ENCODE data around the gene NT5DC1.

Gene NT5DC1

DNA sequence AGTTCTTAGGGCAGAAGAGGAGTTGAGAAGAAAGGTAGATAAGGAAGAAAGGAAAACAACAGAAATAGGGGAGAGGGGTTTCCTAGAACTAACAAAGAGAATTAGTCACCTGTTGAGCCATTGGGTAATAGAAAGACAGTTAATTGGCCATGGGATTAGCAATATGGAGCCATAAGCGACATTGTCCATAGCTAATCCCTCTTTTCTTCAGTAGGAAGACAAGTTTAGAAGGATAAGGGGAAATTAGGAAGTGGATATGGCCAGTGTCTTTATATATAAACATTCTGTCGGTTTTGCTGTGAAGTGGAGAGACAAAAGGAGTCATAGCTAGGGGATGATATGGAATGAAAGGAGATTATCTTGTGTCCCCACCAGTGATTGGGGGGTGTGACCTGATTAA is 69.2 kb downstream of the NT5DC1 start:
- Histone ChIP-seq H3K4me3 (ENCODE audit: low read length, poor library complexity, severe bottlenecking) (no peak overlapping the region), H3F3A (ENCODE audit: low read depth) (no peaks in the 10 kb centered on the region), H3K4me2 (ENCODE audit: low read depth, low read length, poor library complexity, severe bottlenecking) (no peak overlapping the region), H3K9me3 (ENCODE audit: insufficient read depth, low read depth, low read length) (no peaks in the 10 kb centered on the region), H4K20me1 (ENCODE audit: insufficient read depth, low read length, poor library complexity, severe bottlenecking) (no peaks in the 10 kb centered on the region), H3K27me3 (ENCODE audit: insufficient read depth, low read length, poor library complexity, severe bottlenecking) (no peaks in the 10 kb centered on the region), H3K9me2 (replicated peaks; ENCODE audit: low read depth, low read length) (no peaks in the 10 kb centered on the region), H2AFZ (ENCODE audit: low read length) (no peak overlapping the region), H3K79me2 (ENCODE audit: insufficient read depth, low read length) (no peaks in the 10 kb centered on the region), H3K9ac (ENCODE audit: low read depth, low read length, poor library complexity, severe bottlenecking) (no peak overlapping the region), H3K4me1 (ENCODE audit: insufficient read depth, low read length, poor library complexity, severe bottlenecking) (no peaks in the 10 kb centered on the region), H3K36me3 (ENCODE audit: insufficient read depth, low read length) (no peaks in the 10 kb centered on the region)
- TF ChIP-seq, protein P1, sequence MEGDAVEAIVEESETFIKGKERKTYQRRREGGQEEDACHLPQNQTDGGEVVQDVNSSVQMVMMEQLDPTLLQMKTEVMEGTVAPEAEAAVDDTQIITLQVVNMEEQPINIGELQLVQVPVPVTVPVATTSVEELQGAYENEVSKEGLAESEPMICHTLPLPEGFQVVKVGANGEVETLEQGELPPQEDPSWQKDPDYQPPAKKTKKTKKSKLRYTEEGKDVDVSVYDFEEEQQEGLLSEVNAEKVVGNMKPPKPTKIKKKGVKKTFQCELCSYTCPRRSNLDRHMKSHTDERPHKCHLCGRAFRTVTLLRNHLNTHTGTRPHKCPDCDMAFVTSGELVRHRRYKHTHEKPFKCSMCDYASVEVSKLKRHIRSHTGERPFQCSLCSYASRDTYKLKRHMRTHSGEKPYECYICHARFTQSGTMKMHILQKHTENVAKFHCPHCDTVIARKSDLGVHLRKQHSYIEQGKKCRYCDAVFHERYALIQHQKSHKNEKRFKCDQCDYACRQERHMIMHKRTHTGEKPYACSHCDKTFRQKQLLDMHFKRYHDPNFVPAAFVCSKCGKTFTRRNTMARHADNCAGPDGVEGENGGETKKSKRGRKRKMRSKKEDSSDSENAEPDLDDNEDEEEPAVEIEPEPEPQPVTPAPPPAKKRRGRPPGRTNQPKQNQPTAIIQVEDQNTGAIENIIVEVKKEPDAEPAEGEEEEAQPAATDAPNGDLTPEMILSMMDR (conservative IDR thresholded peaks at IDR 0.05; ENCODE audit: low read length), result no peak
- TF ChIP-seq EZH2phosphoT487 (IDR thresholded peaks at IDR 0.05; ENCODE audit: borderline replicate concordance), result no peak

DNA sequence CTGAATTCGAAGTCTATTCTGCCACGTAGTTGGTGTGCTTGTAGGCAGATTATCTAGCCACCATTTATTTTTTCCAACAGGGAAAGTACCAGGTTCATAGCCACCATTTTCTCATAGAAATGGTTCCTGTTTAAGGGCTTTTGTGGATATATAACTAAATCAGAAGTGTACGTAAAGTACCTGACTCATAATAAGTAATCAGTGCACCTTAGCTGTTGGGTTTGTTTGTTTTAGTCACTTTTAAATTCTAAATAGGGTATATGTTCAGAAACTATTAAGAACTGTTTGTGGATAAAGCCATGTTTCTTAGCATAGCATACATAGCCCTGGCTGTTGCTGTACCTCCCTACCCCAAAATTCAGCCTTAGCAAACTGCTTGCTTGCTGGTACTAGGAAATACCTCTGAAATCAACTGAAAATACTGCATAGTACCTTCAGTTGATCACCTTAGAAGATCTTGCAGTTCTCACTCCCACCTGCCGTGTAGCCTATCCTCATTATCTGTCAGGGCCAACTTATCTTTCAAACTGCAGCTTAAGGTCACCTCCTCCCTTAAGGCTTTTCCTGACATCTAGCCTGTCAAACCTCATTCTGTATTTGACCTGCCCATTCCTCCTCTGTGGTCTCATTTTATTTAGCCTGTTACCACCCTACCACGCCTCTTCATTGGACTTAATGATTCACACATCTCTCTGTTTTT is 69.9 kb downstream of the NT5DC1 start:
- no peak overlapping the region for H3K9ac ChIP-seq (ENCODE audit: low read depth, low read length, poor library complexity, severe bottlenecking)
- H3K79me2 ChIP-seq (ENCODE audit: insufficient read depth, low read length), result no peaks in the 10 kb centered on the region
- no peaks in the 10 kb centered on the region for H3K9me3 ChIP-seq (ENCODE audit: insufficient read depth, low read depth, low read length)
- no peak overlapping the region for H3K4me2 ChIP-seq (ENCODE audit: low read depth, low read length, poor library complexity, severe bottlenecking)
- no peaks in the 10 kb centered on the region for H3K27me3 ChIP-seq (ENCODE audit: insufficient read depth, low read length, poor library complexity, severe bottlenecking)
- H3F3A ChIP-seq (ENCODE audit: low read depth), result no peaks in the 10 kb centered on the region
- H3K4me3 ChIP-seq (ENCODE audit: low read length, poor library complexity, severe bottlenecking), result no peak overlapping the region
- H2AFZ ChIP-seq (ENCODE audit: low read length), result no peak overlapping the region
- H3K36me3 ChIP-seq (ENCODE audit: insufficient read depth, low read length), result no peaks in the 10 kb centered on the region
- no peaks in the 10 kb centered on the region for H4K20me1 ChIP-seq (ENCODE audit: insufficient read depth, low read length, poor library complexity, severe bottlenecking)
- H3K4me1 ChIP-seq (ENCODE audit: insufficient read depth, low read length, poor library complexity, severe bottlenecking), result no peaks in the 10 kb centered on the region
- TF ChIP-seq EZH2phosphoT487 (IDR thresholded peaks at IDR 0.05; ENCODE audit: borderline replicate concordance), result no peak
- TF ChIP-seq, protein P1 (conservative IDR thresholded peaks at IDR 0.05; ENCODE audit: low read length), result no peak
- H3K9me2 ChIP-seq (replicated peaks; ENCODE audit: low read depth, low read length), result no peaks in the 10 kb centered on the region

DNA sequence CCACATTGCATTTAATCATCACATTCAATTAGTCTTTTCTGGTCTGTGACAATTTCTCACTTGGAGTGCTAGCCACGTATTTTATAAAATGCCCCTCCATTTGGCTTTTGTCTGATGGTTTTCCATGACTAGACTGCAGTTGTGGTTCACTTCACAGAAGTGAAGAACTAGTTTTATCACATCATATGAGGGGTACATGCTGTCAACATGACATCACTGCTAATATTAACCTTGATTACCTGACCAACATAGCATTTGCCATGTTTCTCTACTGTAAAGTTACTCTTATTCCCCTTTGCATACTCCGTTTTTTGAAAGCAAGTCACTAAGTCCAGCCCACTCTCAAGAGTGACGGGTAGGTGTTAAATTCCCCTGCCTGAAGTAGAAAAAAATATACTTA is 73.3 kb downstream of the NT5DC1 start:
- Histone ChIP-seq H3K9me3 (ENCODE audit: insufficient read depth, low read depth, low read length) (no peaks in the 10 kb centered on the region), H3K4me2 (ENCODE audit: low read depth, low read length, poor library complexity, severe bottlenecking) (no peak overlapping the region), H3K4me1 (ENCODE audit: insufficient read depth, low read length, poor library complexity, severe bottlenecking) (no peaks in the 10 kb centered on the region), H4K20me1 (ENCODE audit: insufficient read depth, low read length, poor library complexity, severe bottlenecking) (no peaks in the 10 kb centered on the region), H3K9me2 (replicated peaks; ENCODE audit: low read depth, low read length) (no peaks in the 10 kb centered on the region), H3K79me2 (ENCODE audit: insufficient read depth, low read length) (no peaks in the 10 kb centered on the region), H3F3A (ENCODE audit: low read depth) (no peaks in the 10 kb centered on the region), H3K36me3 (ENCODE audit: insufficient read depth, low read length) (no peaks in the 10 kb centered on the region), H3K4me3 (ENCODE audit: low read length, poor library complexity, severe bottlenecking) (no peak overlapping the region), H3K9ac (ENCODE audit: low read depth, low read length, poor library complexity, severe bottlenecking) (no peak overlapping the region), H2AFZ (ENCODE audit: low read length) (no peak overlapping the region), H3K27me3 (ENCODE audit: insufficient read depth, low read length, poor library complexity, severe bottlenecking) (no peaks in the 10 kb centered on the region)
- TF ChIP-seq, protein P1 (conservative IDR thresholded peaks at IDR 0.05; ENCODE audit: low read length), result no peak
- TF ChIP-seq EZH2phosphoT487 (IDR thresholded peaks at IDR 0.05; ENCODE audit: borderline replicate concordance), result no peak

Data from Loucy (cell line).